HFFc6 (cell line): ENCODE data around the gene DDX5. TPM values are rescaled to one million over a fixed set of nuclear protein-coding genes. Genes with fewer than 3 reads are reported as not detected.
A peak's percentile ranks its signal among the peaks of the same experiment; 100 is the strongest.

Source experiments
- DNase-seq: peaks from one replicate; pipeline ENCODE4 v3.0.0-alpha.2; 2018
- H3K27ac Mint-ChIP-seq: 2 replicates; pipeline ENCODE4 v1.8.0; 2020; ENCODE audit warnings: mild to moderate bottlenecking, mixed read lengths
- H3K27me3 Mint-ChIP-seq: 2 replicates; pipeline ENCODE4 v1.8.0; 2021; ENCODE audit warnings: mild to moderate bottlenecking, moderate library complexity, mixed read lengths; ENCODE audit not compliant: insufficient read depth
- H3K36me3 Mint-ChIP-seq: 2 replicates; pipeline ENCODE4 v1.8.0; 2021; ENCODE audit warnings: low read depth, mixed read lengths
- H3K4me1 Mint-ChIP-seq: 2 replicates; pipeline ENCODE4 v1.8.0; 2020; ENCODE audit warnings: low read depth, mixed read lengths
- H3K4me3 Mint-ChIP-seq: 2 replicates; pipeline ENCODE4 v1.8.0; 2020; ENCODE audit warnings: mild to moderate bottlenecking, moderate library complexity, mixed read lengths
- H3K9me3 Mint-ChIP-seq: 2 replicates; pipeline ENCODE4 v1.8.0; 2020; ENCODE audit warnings: mild to moderate bottlenecking, mixed read lengths
- CTCF ChIP-seq: fragments of 200-600 bp; sonication (generic); IDR thresholded peaks from 2 replicates; pipeline ENCODE4 v1.5.0; 2021; ENCODE audit warnings: antibody characterized with exemption, mild to moderate bottlenecking
- total RNA-seq, 6 experiments: library from RNA; stranded (reverse); fragmentation: NEBNext Ultra II Directional; extraction: Animal tissue kit (Norgen Biotek cat#: 25700); gene quantifications; 2 replicates in 1 of 6; 3 replicates in 5 of 6; pipeline ENCODE4 v1.2.3, GENCODE V29; 2021

DDX5 gene
- total RNA-seq, 6 experiments from 2014 or later = 537 to 635 (median 600) TPM

DNA sequence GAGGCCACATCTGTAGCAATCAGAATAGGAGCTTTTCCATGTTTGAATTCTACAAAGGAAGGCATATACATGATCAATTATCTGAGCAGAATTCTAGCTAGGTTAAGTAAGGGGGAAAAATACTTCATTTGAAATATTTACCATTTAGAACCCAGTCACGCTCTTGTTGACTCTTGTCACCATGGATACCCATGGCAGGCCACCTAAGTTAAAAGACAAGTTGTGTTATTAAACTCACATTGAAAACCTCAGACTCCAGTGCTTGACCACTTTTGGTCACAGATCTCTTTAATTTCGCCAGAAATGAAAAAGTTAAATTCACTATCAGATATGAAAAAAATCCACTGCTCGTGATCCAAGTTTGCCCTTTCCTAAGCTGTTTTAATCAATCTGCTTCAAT, 4.1 kb downstream of the DDX5 start:
- peaks cover 79% of the 10 kb centered on the region for H3K4me1 Mint-ChIP-seq
- DNase-seq = no peak
- no peak for TF ChIP-seq CTCF
- H3K9me3 Mint-ChIP-seq = peaks cover 13% of the 10 kb centered on the region
- H3K36me3 Mint-ChIP-seq = peaks cover 80% of the 10 kb centered on the region
- H3K4me3 Mint-ChIP-seq = peak overlapping the region; percentile 98
- H3K27me3 Mint-ChIP-seq = peaks cover 43% of the 10 kb centered on the region
- H3K27ac Mint-ChIP-seq = peak overlapping the region; percentile 100

DNA sequence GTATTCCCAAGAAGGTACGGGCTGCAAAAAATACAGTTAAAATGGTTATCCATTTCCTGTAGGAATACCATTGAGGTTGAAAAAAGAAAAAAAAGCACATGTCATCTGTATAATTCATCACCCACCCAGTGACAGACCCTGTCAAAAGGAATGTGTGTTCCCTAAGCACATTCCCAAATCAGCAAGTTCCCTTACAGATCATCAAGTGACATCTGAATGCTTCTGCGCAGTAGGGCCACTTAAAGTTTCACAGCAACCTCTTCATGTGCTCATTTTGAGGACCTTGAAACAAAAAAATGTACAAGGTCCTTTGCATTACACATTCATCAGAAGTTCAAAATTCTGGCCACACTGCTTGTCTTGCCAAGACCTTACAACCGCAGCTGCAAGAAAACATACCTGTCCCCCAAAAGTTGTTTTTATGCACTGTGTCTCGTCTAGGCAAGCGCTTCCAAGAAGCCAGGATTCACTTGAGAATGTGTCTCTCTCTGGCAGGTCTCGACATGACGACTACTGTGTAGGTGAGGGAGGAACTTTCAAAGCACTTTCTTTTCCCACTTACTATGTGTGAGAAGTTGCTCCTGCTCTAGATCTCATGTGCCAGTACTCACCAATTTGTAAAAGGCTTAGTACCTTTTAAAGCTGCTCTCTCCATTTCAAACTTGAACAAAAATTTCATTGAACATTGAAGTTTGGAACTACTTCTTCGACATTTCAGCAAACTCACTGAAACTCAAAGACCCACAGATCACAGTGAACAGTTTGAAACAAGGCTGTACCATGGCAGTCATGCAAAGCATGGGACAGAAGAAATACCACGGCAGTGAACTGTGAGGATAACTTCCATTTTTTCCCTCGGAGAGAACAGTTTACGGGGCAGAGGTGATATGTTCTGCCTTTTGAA, 5.0 kb downstream of the DDX5 start:
- peak overlapping the region; percentile 100 for H3K27ac Mint-ChIP-seq

GRCh38 chr17:64500487-64500859, 5.6 kb downstream of the DDX5 start:
- H3K27me3 Mint-ChIP-seq = peaks cover 46% of the 10 kb centered on the region
- peaks cover 93% of the 10 kb centered on the region for H3K4me1 Mint-ChIP-seq
- DNase-seq = no peak
- peak overlapping the region; percentile 100 for H3K27ac Mint-ChIP-seq
- TF ChIP-seq CTCF = no peak
- H3K9me3 Mint-ChIP-seq = peaks cover 16% of the 10 kb centered on the region
- peak overlapping the region; percentile 98 for H3K4me3 Mint-ChIP-seq
- peaks cover 85% of the 10 kb centered on the region for H3K36me3 Mint-ChIP-seq

More for the DNA sequence above, 5.0 kb downstream of the DDX5 start:
- H3K36me3 Mint-ChIP-seq = peaks cover 88% of the 10 kb centered on the region
- peaks cover 18% of the 10 kb centered on the region for H3K9me3 Mint-ChIP-seq
- DNase-seq = no peak
- TF ChIP-seq CTCF = no peak
- peaks cover 45% of the 10 kb centered on the region for H3K27me3 Mint-ChIP-seq
- peak overlapping the region; percentile 98 for H3K4me3 Mint-ChIP-seq
- peaks cover 89% of the 10 kb centered on the region for H3K4me1 Mint-ChIP-seq

- Mint-ChIP-seq H3K4me3 (peak overlapping the region; percentile 98), H3K4me1 (peaks cover 93% of the 10 kb centered on the region), H3K36me3 (peaks cover 80% of the 10 kb centered on the region), H3K27ac (peak overlapping the region; percentile 100), H3K9me3 (peaks cover 14% of the 10 kb centered on the region), H3K27me3 (peaks cover 42% of the 10 kb centered on the region)
- DNase-seq = no peak
- no peak for TF ChIP-seq CTCF
Measured at GRCh38 chr17:64499805-64500486, 6.1 kb downstream of the DDX5 start.

GRCh38 chr17:64498308-64499203, 7.5 kb downstream of the DDX5 start:
- Mint-ChIP-seq H3K4me1 (peaks cover 93% of the 10 kb centered on the region), H3K27ac (peak overlapping the region; percentile 100), H3K27me3 (peaks cover 34% of the 10 kb centered on the region), H3K4me3 (peak overlapping the region; percentile 100), H3K9me3 (peaks cover 14% of the 10 kb centered on the region), H3K36me3 (peaks cover 70% of the 10 kb centered on the region)
- TF ChIP-seq CTCF = no peak
- DNase-seq = peak; percentile 46
